H1 (cell line): ENCODE measurements around the gene MECP2. TPM values are rescaled to one million over a fixed set of nuclear protein-coding genes. Genes with fewer than 3 reads are reported as not detected.

ENCODE experiments used
- CTCF ChIA-PET: fragments of 300-600 bp; sonication (Branson Sonifier 250); formaldehyde crosslinking; loops from one replicate; lab custom pipeline; 2021; ENCODE audit not compliant: partially characterized antibody; lab: Charles Lee
- POLR2A ChIA-PET: fragments of 300-600 bp; sonication (Branson Sonifier 250); formaldehyde crosslinking; loops from one replicate; lab custom pipeline; 2021; ENCODE audit warnings: inconsistent platforms; ENCODE audit not compliant: partially characterized antibody; lab: Charles Lee
- DNase-seq, 2 experiments: peaks; one replicate each; pipeline versions ENCODE4 v3.0.0 to v3.0.0-alpha.2; 2010 to 2022; ENCODE audit warnings: low spot score in 2 of 2, low read depth in 1 of 2, mixed read lengths in 1 of 2
- FAIRE-seq: peaks from 2 replicates; lab custom pipeline; 2011; peaks lifted over from hg19 to GRCh38; lab: Jason Lieb, UNC
- H2AFZ ChIP-seq: 2 replicates; pipeline ENCODE4 v1.8.1; 2012; ENCODE audit warnings: low read length, inconsistent platforms
- H2AK5ac ChIP-seq: 2 replicates; pipeline ENCODE4 v1.6.1; 2013; ENCODE audit warnings: low read depth, low read length
- H2BK120ac ChIP-seq: replicated peaks from 2 replicates; pipeline ENCODE3; 2013; ENCODE audit warnings: low read depth, low read length, inconsistent platforms
- H2BK12ac ChIP-seq: 2 replicates; pipeline ENCODE4 v1.6.1; 2013; ENCODE audit warnings: low read depth, low read length
- H2BK15ac ChIP-seq: 2 replicates; pipeline ENCODE4 v1.6.1; 2013; ENCODE audit warnings: low read length
- H2BK20ac ChIP-seq: 2 replicates; pipeline ENCODE4 v1.6.1; 2013; ENCODE audit warnings: low read length
- H2BK5ac ChIP-seq: 2 replicates; pipeline ENCODE4 v1.6.1; 2013; ENCODE audit warnings: low read depth, low read length
- H3K14ac ChIP-seq: 2 replicates; pipeline ENCODE4 v1.6.1; 2013; ENCODE audit warnings: inconsistent platforms; ENCODE audit not compliant: insufficient read length
- H3K18ac ChIP-seq: 2 replicates; pipeline ENCODE4 v1.6.1; 2013; ENCODE audit warnings: low read length; ENCODE audit errors: extremely low read depth
- H3K23ac ChIP-seq: 2 replicates; pipeline ENCODE4 v1.6.1; 2013; ENCODE audit warnings: inconsistent platforms; ENCODE audit not compliant: insufficient read length
- H3K23me2 ChIP-seq: 2 replicates; pipeline ENCODE4 v1.6.1; 2013; ENCODE audit warnings: low read depth, low read length
- H3K27ac ChIP-seq: 2 replicates; pipeline ENCODE4 v1.6.1; 2011; ENCODE audit warnings: low read depth, low read length, inconsistent platforms
- H3K27me3 ChIP-seq, 4 experiments: replicated peaks in 1 of 4; 1 replicate in 1 of 4; 2 replicates in 3 of 4; pipeline versions ENCODE4 v1.6.1 to v1.8.1; 2011 to 2013; ENCODE audit warnings: low read length in 3 of 4, mild to moderate bottlenecking in 3 of 4, inconsistent platforms in 2 of 4, mixed read lengths in 2 of 4, moderate library complexity in 1 of 4; ENCODE audit not compliant: control insufficient read depth in 3 of 4, insufficient read depth in 3 of 4; ENCODE audit errors: extremely low read depth in 1 of 4
- H3K36me3 ChIP-seq, 4 experiments: 2 replicates each; pipeline versions ENCODE4 v1.6.1 to v1.8.1; 2011 to 2013; ENCODE audit warnings: mild to moderate bottlenecking in 4 of 4, low read length in 3 of 4, moderate library complexity in 2 of 4, control low read depth in 1 of 4, inconsistent platforms in 1 of 4; ENCODE audit not compliant: insufficient read depth in 4 of 4, control insufficient read depth in 2 of 4
- H3K4ac ChIP-seq: replicated peaks from 2 replicates; pipeline ENCODE3; 2013; ENCODE audit warnings: low read length, low read depth, mixed read lengths, inconsistent platforms; ENCODE audit not compliant: insufficient read length
- H3K4me1 ChIP-seq, 4 experiments: replicated peaks in 1 of 4; 1 replicate in 1 of 4; 2 replicates in 3 of 4; pipeline versions ENCODE4 v1.6.1 to v1.8.1; 2011 to 2013; ENCODE audit warnings: low read length in 3 of 4, inconsistent platforms in 2 of 4, mixed read lengths in 1 of 4; ENCODE audit not compliant: insufficient read depth in 4 of 4, control insufficient read depth in 3 of 4
- H3K4me2 ChIP-seq, 2 experiments: 2 replicates each; pipeline versions ENCODE4 v1.6.1 to v1.8.1; 2011 to 2013; ENCODE audit warnings: low read depth in 2 of 2, low read length in 2 of 2, control low read depth in 1 of 2, inconsistent platforms in 1 of 2, mild to moderate bottlenecking in 1 of 2; ENCODE audit not compliant: insufficient read depth in 1 of 2
- H3K4me3 ChIP-seq, 4 experiments: fragments of 200-600, 300-600 bp in 1 of 4; sonication (generic), shearing (Covaris generic), sonication (Bioruptor Twin) in 1 of 4; 2 replicates each; pipeline versions ENCODE4 v1.5.1 to v1.8.1; 2011 to 2016; ENCODE audit warnings: low read length in 4 of 4, low read depth in 3 of 4, control low read depth in 2 of 4, inconsistent platforms in 2 of 4, mild to moderate bottlenecking in 2 of 4, mixed read lengths in 1 of 4, moderate library complexity in 1 of 4; ENCODE audit not compliant: insufficient read depth in 2 of 4; ENCODE audit errors: extremely low read depth in 1 of 4
- H3K56ac ChIP-seq: replicated peaks from 2 replicates; pipeline ENCODE3; 2013; ENCODE audit warnings: low read depth, mild to moderate bottlenecking, mixed read lengths, low read length, inconsistent platforms; ENCODE audit not compliant: insufficient read length
- H3K79me1 ChIP-seq: 2 replicates; pipeline ENCODE4 v1.6.1; 2013; ENCODE audit warnings: low read depth, low read length, control low read depth
- H3K79me2 ChIP-seq, 2 experiments: 2 replicates each; pipeline versions ENCODE4 v1.6.1 to v1.8.1; 2012 to 2013; ENCODE audit warnings: low read length in 2 of 2, mild to moderate bottlenecking in 2 of 2, inconsistent platforms in 1 of 2; ENCODE audit not compliant: insufficient read depth in 2 of 2, control insufficient read depth in 1 of 2
- H3K9ac ChIP-seq, 4 experiments: replicated peaks in 1 of 4; 1 replicate in 1 of 4; 2 replicates in 3 of 4; pipeline versions ENCODE4 v1.6.1 to v1.8.1; 2011 to 2013; ENCODE audit warnings: low read depth in 3 of 4, low read length in 3 of 4, control low read depth in 2 of 4, mild to moderate bottlenecking in 2 of 4, moderate library complexity in 2 of 4, inconsistent platforms in 1 of 4; ENCODE audit errors: extremely low read depth in 1 of 4
- H3K9me3 ChIP-seq, 2 experiments: 2 replicates each; pipeline versions ENCODE4 v1.6.1 to v1.8.1; 2012 to 2013; ENCODE audit warnings: mild to moderate bottlenecking in 2 of 2, moderate library complexity in 2 of 2, control low read depth in 1 of 2, inconsistent platforms in 1 of 2, low read depth in 1 of 2, low read length in 1 of 2, mixed read lengths in 1 of 2; ENCODE audit not compliant: insufficient read depth in 2 of 2
- H4K20me1 ChIP-seq, 2 experiments: replicated peaks in 1 of 2; 2 replicates each; pipeline versions ENCODE3 to v1.8.1; 2011 to 2013; ENCODE audit warnings: inconsistent platforms in 2 of 2, low read length in 2 of 2, mild to moderate bottlenecking in 1 of 2; ENCODE audit not compliant: insufficient read depth in 2 of 2, control insufficient read depth in 1 of 2
- H4K5ac ChIP-seq: 2 replicates; pipeline ENCODE4 v1.6.1; 2013; ENCODE audit warnings: low read length, low read depth, mixed read lengths, inconsistent platforms; ENCODE audit not compliant: insufficient read length
- H4K8ac ChIP-seq: 2 replicates; pipeline ENCODE4 v1.8.0; 2013; ENCODE audit warnings: mild to moderate bottlenecking, moderate library complexity, low read length, inconsistent platforms; ENCODE audit not compliant: insufficient read depth; ENCODE audit errors: extremely low read depth
- H4K91ac ChIP-seq: replicated peaks from 2 replicates; pipeline ENCODE3; 2013; ENCODE audit warnings: low read length, mixed read lengths, inconsistent platforms; ENCODE audit not compliant: insufficient read length
- BACH1 ChIP-seq: IDR thresholded peaks from 2 replicates; pipeline ENCODE4 v1.6.1; 2012; ENCODE audit warnings: low read length, improper control_type of control experiment
- JUN ChIP-seq: IDR thresholded peaks from 2 replicates; pipeline ENCODE4 v1.6.1; 2011; ENCODE audit warnings: low read depth, mild to moderate bottlenecking, improper control_type of control experiment, low read length
- NANOG ChIP-seq: IDR thresholded peaks from 2 replicates; pipeline ENCODE4 v1.6.1; 2011; ENCODE audit warnings: low read length, low read depth, mild to moderate bottlenecking, inconsistent platforms; ENCODE audit not compliant: insufficient read depth, poor library complexity, severe bottlenecking
- RNF2 ChIP-seq: fragments of 200-900, 300-1000 bp; sonication (generic); IDR thresholded peaks from 2 replicates; pipeline ENCODE4 v1.7.1; 2016; ENCODE audit warnings: borderline replicate concordance, low read depth, mild to moderate bottlenecking, antibody characterized with exemption, low read length; ENCODE audit not compliant: poor library complexity, severe bottlenecking; ENCODE audit errors: missing control alignments
- WGBS, 2 experiments: shearing (Covaris generic) in 1 of 2; methylation state at CpG; one replicate each; pipeline versions ENCODE4 v1.1.6 to v1.1.7; 2013 to 2015; ENCODE audit warnings: low lambda C conversion rate in 2 of 2, mixed read lengths in 2 of 2, inconsistent platforms in 1 of 2, low coverage in 1 of 2, missing lambda C conversion rate in 1 of 2; ENCODE audit not compliant: insufficient replicate concordance in 2 of 2, insufficient coverage in 1 of 2, insufficient read length in 1 of 2; ENCODE audit errors: extremely low coverage in 1 of 2, missing lambda C conversion rate in 1 of 2; 5-methylcytosine and 5-hydroxymethylcytosine counted together
- polyA plus RNA-seq, 7 experiments: library from polyadenylated mRNA; depleted of rRNA in 3 of 7; stranded (reverse) in 5 of 7; unstranded in 2 of 7; fragments of >200 nt in 5 of 7; fragments of 200-250 nt in 2 of 7; gene quantifications; 1 replicate in 5 of 7; 2 replicates in 1 of 7; 4 replicates in 1 of 7; pipeline versions ENCODE4 v1.2.1 to v1.2.3, GENCODE V29; 2011 to 2013; ENCODE audit warnings: missing spikeins in 2 of 7, mixed read lengths in 2 of 7
- total RNA-seq: library from RNA; stranded (reverse); fragmentation: NEBNext Ultra II Directional; extraction: Animal tissue kit (Norgen Biotek cat#: 25700); gene quantifications from 2 replicates; pipeline ENCODE4 v1.2.1, GENCODE V29; 2021
- TF ChIP-seq, protein P1 (sequence below): IDR thresholded peaks from 2 replicates; pipeline ENCODE4 v1.6.1; 2011; ENCODE audit warnings: low read depth, mild to moderate bottlenecking, low read length; ENCODE audit not compliant: insufficient read depth

MECP2 gene
- total and polyA plus RNA-seq, 2 of the 8 experiments (the other 6 are each of a cell fraction or from before 2014, with no cell fraction given), result 5.0 to 32.4 TPM

DNA sequence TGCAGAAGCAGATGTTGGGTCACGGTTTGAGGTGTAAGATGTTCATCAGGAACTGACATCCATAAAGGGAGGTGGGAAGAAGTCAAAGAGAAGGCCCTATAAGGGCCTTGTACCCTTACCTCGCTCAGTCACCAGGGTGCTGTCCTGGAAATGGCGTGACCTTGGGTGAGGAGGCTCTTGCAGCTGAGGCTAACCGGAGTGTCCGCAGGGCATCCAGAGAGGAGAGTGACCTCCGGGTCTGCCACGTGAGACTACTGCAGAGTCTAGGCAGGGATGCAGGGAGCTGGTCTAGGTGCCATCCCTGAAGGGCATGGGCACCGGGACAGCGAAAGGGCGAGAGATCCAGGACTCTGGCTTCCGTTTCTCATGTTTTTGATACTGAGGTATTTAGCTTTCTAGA lies 49.1 kb downstream of the MECP2 start:
- no peaks in the 10 kb centered on the region for H3K27me3 ChIP-seq
- no peaks in the 10 kb centered on the region for H3K36me3 ChIP-seq
- H3K23me2 ChIP-seq, result no peaks in the 10 kb centered on the region
- no peak overlapping the region for H2AK5ac ChIP-seq
- H3K4me1 ChIP-seq, result no peaks in the 10 kb centered on the region; a peak in 1 of 7 replicates
- H2AFZ ChIP-seq, result no peak overlapping the region
- no peak overlapping the region for H3K4me2 ChIP-seq
- WGBS, 2 experiments, result 92% methylated on average over 10 of the region's 11 CpGs; no CpG with 5 or more reads in 1 of the 2 experiments
- no peak overlapping the region for H3K27ac ChIP-seq
- peaks cover 0 to 3% of the 10 kb centered on the region in 2 experiments for H4K20me1 ChIP-seq
- H2BK12ac ChIP-seq, result no peak overlapping the region
- ChIA-PET POLR2A (no interaction called here), CTCF (interaction anchor here (1.3 to 2.0 kb wide), 5 partner anchors 12 to 35 kb away, joined by 4 to 6 read pairs (median 5); partner anchors contain the start of gene IRAK1)
- peaks cover 0 to 44% of the 10 kb centered on the region in 2 experiments; a peak in 2 of 4 replicates for H3K79me2 ChIP-seq
- H3K9me3 ChIP-seq, result no peaks in the 10 kb centered on the region
- no peak overlapping the region for H3K4ac ChIP-seq
- H4K5ac ChIP-seq, result no peak overlapping the region
- H3K4me3 ChIP-seq, result no peak overlapping the region
- H3K18ac ChIP-seq, result no peak overlapping the region
- no peak overlapping the region for H4K91ac ChIP-seq
- no peak overlapping the region for H3K14ac ChIP-seq
- H2BK20ac ChIP-seq, result no peak overlapping the region
- no peak overlapping the region for H3K23ac ChIP-seq
- no peak overlapping the region for H2BK5ac ChIP-seq
- TF ChIP-seq BACH1 (no peak), JUN (no peak), RNF2 (no peak), NANOG (no peak)
- TF ChIP-seq, protein P1, sequence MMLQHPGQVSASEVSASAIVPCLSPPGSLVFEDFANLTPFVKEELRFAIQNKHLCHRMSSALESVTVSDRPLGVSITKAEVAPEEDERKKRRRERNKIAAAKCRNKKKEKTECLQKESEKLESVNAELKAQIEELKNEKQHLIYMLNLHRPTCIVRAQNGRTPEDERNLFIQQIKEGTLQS, result no peak
- H3K56ac ChIP-seq, result no peak overlapping the region
- H3K79me1 ChIP-seq, result peaks cover 7% of the 10 kb centered on the region; the same call in 1 of the 2 replicates
- FAIRE-seq (no peak), DNase-seq (no peak)
- H2BK120ac ChIP-seq, result no peak overlapping the region
- no peak overlapping the region for H3K9ac ChIP-seq
- H2BK15ac ChIP-seq, result no peak overlapping the region
- no peak overlapping the region for H4K8ac ChIP-seq
